DMS 273 (cell line): Measurements from ENCODE around the gene MRPS24.

Experiments
- DNase-seq: peaks from one replicate; lab custom pipeline; 2025; ENCODE audit not compliant: unreplicated experiment; lab: John Stamatoyannopoulos, UW

The MRPS24 gene

GRCh38 chr7:43877968-43878864, 8.9 kb upstream of the MRPS24 start:
- no peak for DNase-seq

- no peak for DNase-seq
Measured at GRCh38 chr7:43876976-43877745, 7.8 kb upstream of the MRPS24 start.

GRCh38 chr7:43876241-43876640, 6.9 kb upstream of the MRPS24 start:
- no peak for DNase-seq

GRCh38 chr7:43873300-43873699, 4.0 kb upstream of the MRPS24 start:
- DNase-seq = no peak

- peak; percentile 30 for DNase-seq
Measured at GRCh38 chr7:43872406-43873110, 3.2 kb upstream of the MRPS24 start.

- DNase-seq = no peak
Measured at GRCh38 chr7:43871064-43871463, 1.7 kb upstream of the MRPS24 start.

- no peak for DNase-seq
Measured at GRCh38 chr7:43870316-43870715, 999 bp upstream of the MRPS24 start.

GRCh38 chr7:43869867-43870240, 537 bp upstream of the MRPS24 start:
- no peak for DNase-seq

- DNase-seq = no peak
Measured at GRCh38 chr7:43868681-43869005, 674 bp downstream of the MRPS24 start.

GRCh38 chr7:43868181-43868580, 1.1 kb downstream of the MRPS24 start:
- DNase-seq = no peak

- no peak for DNase-seq
Measured at GRCh38 chr7:43865277-43865676, 4.0 kb downstream of the MRPS24 start.

GRCh38 chr7:43864126-43864525, 5.2 kb downstream of the MRPS24 start:
- DNase-seq = no peak

- no peak for DNase-seq
Measured at GRCh38 chr7:43856996-43857395, 12.3 kb downstream of the MRPS24 start.

- DNase-seq = no peak
Measured at GRCh38 chr7:43856316-43856715, 13.0 kb downstream of the MRPS24 start.

- no peak for DNase-seq
Measured at GRCh38 chr7:43855176-43855575, 14.1 kb downstream of the MRPS24 start.

GRCh38 chr7:43851805-43852204, 17.5 kb downstream of the MRPS24 start:
- DNase-seq = no peak

- peak; percentile 42 for DNase-seq
Measured at GRCh38 chr7:43850348-43851116, 18.8 kb downstream of the MRPS24 start.

- peak; percentile 16 for DNase-seq
Measured at GRCh38 chr7:43849047-43849446, 20.3 kb downstream of the MRPS24 start.

GRCh38 chr7:43847496-43847895, 21.8 kb downstream of the MRPS24 start:
- DNase-seq = no peak

- DNase-seq = no peak
Measured at GRCh38 chr7:43844662-43845061, 24.7 kb downstream of the MRPS24 start.

- no peak for DNase-seq
Measured at GRCh38 chr7:43844257-43844656, 25.1 kb downstream of the MRPS24 start.
